ENCODE measurements around the gene PI4KB.
"Not testable (repeated sequence)": the region's sequence is repeated elsewhere in the genome, so short reads cannot be mapped to it uniquely, and the experiment has no call there.

PI4KB gene

DNA sequence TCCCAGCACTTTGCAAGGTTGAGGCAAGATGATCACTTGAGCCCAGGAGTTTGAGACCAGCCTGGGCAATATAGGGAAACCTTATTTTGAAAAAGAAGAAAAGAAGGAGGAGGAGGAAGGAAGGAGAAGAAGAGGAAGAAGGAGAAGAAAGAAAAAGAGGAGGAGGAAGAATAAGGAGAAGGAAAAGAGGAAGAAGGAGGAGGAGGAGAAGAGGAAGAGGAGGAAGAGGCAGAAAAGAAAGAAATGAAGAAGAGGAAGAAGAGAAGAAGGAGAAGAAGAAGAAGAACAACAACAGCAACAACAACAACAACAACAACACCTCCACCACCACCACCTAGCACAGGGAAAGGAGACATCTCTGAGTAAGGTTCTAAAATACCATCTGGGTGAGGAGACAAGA lies 34.7 kb upstream of the PI4KB start:
- DNase-seq: no peak
- Mint-ChIP-seq H3K9me3 (no peaks in the 10 kb centered on the region), H3K27me3 (peaks cover 0 to 19% of the 10 kb centered on the region in 2 donors), H3K4me3 (no peak overlapping the region), H3K4me1 (ENCODE audit: low read depth in 2 of 2) (no peaks in the 10 kb centered on the region), H3K36me3 (ENCODE audit: insufficient read depth) (peaks cover 2% of the 10 kb centered on the region), H3K27ac (no peak overlapping the region)
- ATAC-seq (replicated peaks): no peak

DNA sequence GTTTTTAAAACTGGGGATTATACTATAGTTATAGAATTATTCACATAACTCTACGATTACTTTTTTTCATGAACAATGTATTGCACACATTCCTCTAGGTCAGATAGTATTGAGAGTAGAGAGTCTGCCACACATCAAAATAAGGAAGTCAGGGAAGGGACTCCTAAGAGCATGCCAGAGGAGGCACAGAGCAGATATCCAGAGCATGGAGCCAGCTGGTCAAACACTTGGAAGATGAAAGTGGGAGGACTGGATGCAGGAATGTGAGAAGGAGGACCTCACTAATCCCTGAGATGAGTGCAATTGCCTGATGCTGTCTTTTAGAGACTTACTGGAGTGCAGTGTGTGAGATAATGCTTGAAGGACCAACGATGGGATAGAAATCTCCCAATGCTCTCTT lies 29.5 kb upstream of the PI4KB start:
- H3K4me1 Mint-ChIP-seq (ENCODE audit: low read depth in 2 of 2): no peaks in the 10 kb centered on the region
- H3K4me3 Mint-ChIP-seq: no peak overlapping the region
- no peak for ATAC-seq (replicated peaks)
- H3K27ac Mint-ChIP-seq: no peak overlapping the region
- no peak for DNase-seq
- H3K27me3 Mint-ChIP-seq: no peaks in the 10 kb centered on the region
- H3K9me3 Mint-ChIP-seq: no peaks in the 10 kb centered on the region
- H3K36me3 Mint-ChIP-seq (ENCODE audit: insufficient read depth): no peaks in the 10 kb centered on the region

GRCh38 chr1:151352021-151352718 lies 25.0 kb upstream of the PI4KB start:
- Mint-ChIP-seq H3K27ac (no peak overlapping the region), H3K27me3 (no peaks in the 10 kb centered on the region), H3K4me3 (no peak overlapping the region), H3K36me3 (ENCODE audit: insufficient read depth) (peaks cover 4% of the 10 kb centered on the region), H3K9me3 (no peaks in the 10 kb centered on the region), H3K4me1 (ENCODE audit: low read depth in 2 of 2) (peaks cover 6 to 7% of the 10 kb centered on the region in 2 donors)
- DNase-seq: no peak
- ATAC-seq (replicated peaks): no peak

- not testable (repeated sequence) for H3K27ac Mint-ChIP-seq; ATAC-seq (replicated peaks); H3K27me3 Mint-ChIP-seq; H3K4me3 Mint-ChIP-seq; H3K9me3 Mint-ChIP-seq; DNase-seq
- Mint-ChIP-seq H3K36me3 (ENCODE audit: insufficient read depth) (peaks cover 20% of the 10 kb centered on the region), H3K4me1 (ENCODE audit: low read depth in 2 of 2) (peaks cover 21 to 23% of the 10 kb centered on the region in 2 donors)
These were observed 23.1 kb upstream of the PI4KB start for GRCh38 chr1:151350323-151350722.

- ATAC-seq (replicated peaks): peak; percentile 1
- Mint-ChIP-seq H3K9me3 (no peaks in the 10 kb centered on the region), H3K4me1 (ENCODE audit: low read depth in 2 of 2) (peaks cover 25 to 29% of the 10 kb centered on the region in 2 donors), H3K36me3 (ENCODE audit: insufficient read depth) (peaks cover 43% of the 10 kb centered on the region), H3K4me3 (peak overlapping the region; percentile 98 to 99), H3K27ac (peak overlapping the region; percentile 99 to 100), H3K27me3 (no peaks in the 10 kb centered on the region)
- DNase-seq: no peak
These were observed 20.5 kb upstream of the PI4KB start for GRCh38 chr1:151347523-151348246.

DNA sequence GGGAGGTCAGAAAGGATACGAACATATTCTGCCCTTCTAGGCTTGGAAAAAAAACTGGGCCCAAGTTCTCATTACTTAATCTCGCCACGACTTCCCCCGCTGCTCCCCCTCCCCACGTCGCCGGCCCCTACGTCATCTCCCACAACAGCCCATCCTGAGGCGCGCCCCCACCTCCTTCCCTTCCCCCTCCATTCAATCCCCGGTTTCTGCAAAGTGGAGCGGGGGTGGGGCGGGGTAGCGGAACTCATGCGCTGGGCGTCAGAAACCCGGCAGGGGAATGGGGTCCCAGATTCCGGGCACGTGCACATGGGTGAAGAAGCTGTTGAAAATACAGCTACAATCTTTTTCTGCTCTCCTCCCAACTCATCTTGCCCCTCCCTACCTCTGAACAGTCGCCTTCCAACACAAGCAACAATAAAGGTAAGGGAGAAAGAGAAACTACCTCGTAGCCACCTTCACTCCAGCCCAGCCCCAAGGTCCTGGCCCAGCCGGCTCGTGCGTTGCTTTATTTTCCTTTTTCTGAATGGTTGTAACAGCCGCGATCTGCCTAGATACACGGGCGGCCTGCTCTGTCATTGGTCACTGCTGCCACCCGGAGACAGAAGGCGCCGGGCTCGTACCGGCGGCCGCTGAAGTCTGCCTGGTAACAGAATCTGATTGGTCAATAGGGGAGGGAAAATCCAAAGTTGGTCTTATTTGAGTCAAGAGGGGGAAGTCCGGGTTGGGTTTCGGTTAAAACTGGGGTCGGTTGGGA lies 19.7 kb upstream of the PI4KB start, which contains the start of gene RFX5:
TSS of gene RFX5 (minus strand) at position 484 of the 754 bp plus-strand sequence. CDS start 932 bp downstream, outside the sequence.
- peaks cover 29% of the 10 kb centered on the region in 2 donors for H3K4me1 Mint-ChIP-seq (ENCODE audit: low read depth in 2 of 2)
- peaks cover 46% of the 10 kb centered on the region for H3K36me3 Mint-ChIP-seq (ENCODE audit: insufficient read depth)
- ATAC-seq (replicated peaks) (peak; percentile 91), DNase-seq (peak; percentile 90 to 92 (median 92))
- H3K9me3 Mint-ChIP-seq: no peaks in the 10 kb centered on the region
- H3K27me3 Mint-ChIP-seq: no peaks in the 10 kb centered on the region
- peak within 1 kb of the TSS; percentile 98 to 99 for H3K4me3 Mint-ChIP-seq
- peak within 1 kb of the TSS; percentile 99 to 100 for H3K27ac Mint-ChIP-seq

DNA sequence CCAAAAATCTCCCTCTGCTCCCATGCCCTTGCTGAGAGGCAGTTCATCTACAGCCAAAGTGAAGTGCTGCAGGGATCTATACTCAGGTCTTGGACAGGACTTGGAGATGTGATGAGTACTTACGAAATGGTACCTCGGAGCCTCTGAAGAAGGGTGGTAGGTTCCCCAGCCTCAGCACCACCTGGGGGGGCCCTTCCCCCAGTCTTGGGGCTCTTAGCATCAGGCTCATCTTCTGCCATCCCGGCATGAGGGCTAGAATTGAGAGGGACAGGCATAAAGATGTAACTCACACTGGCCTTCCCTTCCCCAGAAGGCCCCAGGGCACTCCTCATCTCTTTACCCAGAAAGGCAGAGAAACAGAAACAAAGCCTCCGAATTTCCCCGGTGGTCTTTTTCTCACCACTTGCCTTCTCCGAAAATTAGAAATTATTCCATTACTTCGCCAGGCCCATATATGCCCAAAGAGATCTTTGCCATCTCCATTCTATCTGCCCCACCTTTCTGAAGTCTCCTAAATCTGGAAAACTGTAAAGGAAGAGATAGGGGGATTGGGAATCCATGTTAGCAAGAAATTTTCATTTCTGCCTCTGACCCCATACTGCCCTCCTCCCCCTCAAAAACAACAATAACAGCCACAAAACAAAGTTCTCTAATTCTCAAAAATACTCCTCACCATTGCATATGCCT lies 19.0 kb upstream of the PI4KB start:
- ATAC-seq (replicated peaks) (no peak), DNase-seq (no peak)
- H3K4me3 Mint-ChIP-seq: peak overlapping the region; percentile 98 to 99
- H3K27me3 Mint-ChIP-seq: no peaks in the 10 kb centered on the region
- peaks cover 29% of the 10 kb centered on the region in 2 donors for H3K4me1 Mint-ChIP-seq (ENCODE audit: low read depth in 2 of 2)
- H3K9me3 Mint-ChIP-seq: no peaks in the 10 kb centered on the region
- H3K36me3 Mint-ChIP-seq (ENCODE audit: insufficient read depth): peaks cover 46% of the 10 kb centered on the region
- peak overlapping the region; percentile 99 to 100 for H3K27ac Mint-ChIP-seq

DNA sequence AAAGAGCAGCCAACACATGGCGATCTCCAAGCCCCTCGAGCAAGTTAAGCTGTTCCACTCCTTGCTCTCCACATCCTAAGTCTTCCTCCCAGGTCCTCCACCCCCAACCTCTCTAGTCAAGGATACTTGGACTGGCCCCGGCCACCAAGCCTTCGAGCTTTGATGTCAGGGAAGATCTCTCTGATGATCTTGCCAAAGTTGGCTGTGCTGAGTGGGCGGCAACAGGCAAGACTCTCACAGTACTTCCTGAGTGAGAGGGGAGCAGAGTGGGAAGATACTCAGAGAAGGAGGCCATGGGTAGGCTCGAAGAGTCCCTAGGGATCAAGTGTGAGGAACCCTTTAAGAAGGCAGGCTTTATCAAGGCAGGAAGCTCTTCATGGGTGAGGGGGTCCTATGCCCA lies 17.1 kb upstream of the PI4KB start:
- no peaks in the 10 kb centered on the region for H3K27me3 Mint-ChIP-seq

DNA sequence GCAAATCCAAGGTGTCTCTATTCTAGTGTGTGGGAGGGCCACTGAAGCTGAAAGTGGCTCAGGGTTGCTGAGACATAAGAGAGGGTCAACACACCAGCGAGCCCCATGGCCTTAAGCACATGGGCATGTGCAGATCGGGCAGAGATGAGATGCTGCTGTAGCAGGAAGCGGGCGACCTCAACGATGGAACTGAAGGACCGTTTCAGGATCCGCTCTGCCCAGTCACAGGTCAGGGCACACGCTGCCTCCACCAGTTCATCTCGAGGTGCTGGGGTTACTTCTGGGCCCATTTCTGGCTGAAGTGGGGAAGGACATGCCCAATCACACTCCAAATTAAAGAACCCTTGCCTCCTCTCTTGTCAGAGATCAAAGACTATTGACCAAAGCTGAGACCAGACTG lies 16.4 kb upstream of the PI4KB start:
- H3K27ac Mint-ChIP-seq: peak overlapping the region; percentile 6 to 84
- H3K36me3 Mint-ChIP-seq (ENCODE audit: insufficient read depth): peaks cover 46% of the 10 kb centered on the region
- DNase-seq: no peak
- peaks cover 34% of the 10 kb centered on the region in 2 donors for H3K4me1 Mint-ChIP-seq (ENCODE audit: low read depth in 2 of 2)
- no peaks in the 10 kb centered on the region for H3K27me3 Mint-ChIP-seq
- no peaks in the 10 kb centered on the region for H3K9me3 Mint-ChIP-seq
- ATAC-seq (replicated peaks): no peak
- H3K4me3 Mint-ChIP-seq: no peak overlapping the region

More for the DNA sequence above, 17.1 kb upstream of the PI4KB start:
- H3K9me3 Mint-ChIP-seq: no peaks in the 10 kb centered on the region
- peaks cover 34% of the 10 kb centered on the region in 2 donors for H3K4me1 Mint-ChIP-seq (ENCODE audit: low read depth in 2 of 2)
- H3K36me3 Mint-ChIP-seq (ENCODE audit: insufficient read depth): peaks cover 46% of the 10 kb centered on the region
- DNase-seq: no peak
- no peak overlapping the region for H3K4me3 Mint-ChIP-seq
- peak overlapping the region in 1 of 2 donors; percentile 84 for H3K27ac Mint-ChIP-seq
- ATAC-seq (replicated peaks): no peak

GRCh38 chr1:151342569-151342968 lies 15.4 kb upstream of the PI4KB start:
- Mint-ChIP-seq H3K36me3 (ENCODE audit: insufficient read depth) (peaks cover 49% of the 10 kb centered on the region), H3K27ac (peak overlapping the region; percentile 46 to 84), H3K9me3 (no peaks in the 10 kb centered on the region), H3K4me1 (ENCODE audit: low read depth in 2 of 2) (peaks cover 30 to 31% of the 10 kb centered on the region in 2 donors), H3K4me3 (no peak overlapping the region), H3K27me3 (no peaks in the 10 kb centered on the region)
- ATAC-seq (replicated peaks) (no peak), DNase-seq (no peak)

DNA sequence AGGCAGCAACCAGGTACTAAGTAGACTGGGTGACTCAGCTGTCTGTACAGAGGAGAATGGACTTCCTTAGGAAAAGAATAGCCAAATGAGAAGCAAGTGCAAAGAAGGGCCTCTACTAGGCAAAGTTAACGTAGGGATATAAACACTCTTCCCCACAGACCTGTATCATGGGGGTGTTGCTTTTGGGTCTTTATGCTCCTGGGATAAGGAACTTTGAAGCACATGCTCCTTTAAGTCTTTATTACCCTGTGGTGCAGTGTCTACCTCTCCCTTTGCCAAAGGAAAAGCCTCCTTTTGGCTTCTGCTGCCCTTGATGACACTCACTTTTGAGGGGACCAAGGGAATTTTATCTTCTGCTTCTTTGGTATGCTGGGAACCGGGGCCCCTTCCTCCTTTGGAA lies 14.8 kb upstream of the PI4KB start:
- ATAC-seq (replicated peaks) (no peak), DNase-seq (no peak)
- H3K27ac Mint-ChIP-seq: peak overlapping the region; percentile 46 to 84
- no peaks in the 10 kb centered on the region for H3K27me3 Mint-ChIP-seq
- H3K4me3 Mint-ChIP-seq: no peak overlapping the region
- H3K9me3 Mint-ChIP-seq: no peaks in the 10 kb centered on the region
- H3K4me1 Mint-ChIP-seq (ENCODE audit: low read depth in 2 of 2): peaks cover 26 to 27% of the 10 kb centered on the region in 2 donors
- peaks cover 44% of the 10 kb centered on the region for H3K36me3 Mint-ChIP-seq (ENCODE audit: insufficient read depth)

DNA sequence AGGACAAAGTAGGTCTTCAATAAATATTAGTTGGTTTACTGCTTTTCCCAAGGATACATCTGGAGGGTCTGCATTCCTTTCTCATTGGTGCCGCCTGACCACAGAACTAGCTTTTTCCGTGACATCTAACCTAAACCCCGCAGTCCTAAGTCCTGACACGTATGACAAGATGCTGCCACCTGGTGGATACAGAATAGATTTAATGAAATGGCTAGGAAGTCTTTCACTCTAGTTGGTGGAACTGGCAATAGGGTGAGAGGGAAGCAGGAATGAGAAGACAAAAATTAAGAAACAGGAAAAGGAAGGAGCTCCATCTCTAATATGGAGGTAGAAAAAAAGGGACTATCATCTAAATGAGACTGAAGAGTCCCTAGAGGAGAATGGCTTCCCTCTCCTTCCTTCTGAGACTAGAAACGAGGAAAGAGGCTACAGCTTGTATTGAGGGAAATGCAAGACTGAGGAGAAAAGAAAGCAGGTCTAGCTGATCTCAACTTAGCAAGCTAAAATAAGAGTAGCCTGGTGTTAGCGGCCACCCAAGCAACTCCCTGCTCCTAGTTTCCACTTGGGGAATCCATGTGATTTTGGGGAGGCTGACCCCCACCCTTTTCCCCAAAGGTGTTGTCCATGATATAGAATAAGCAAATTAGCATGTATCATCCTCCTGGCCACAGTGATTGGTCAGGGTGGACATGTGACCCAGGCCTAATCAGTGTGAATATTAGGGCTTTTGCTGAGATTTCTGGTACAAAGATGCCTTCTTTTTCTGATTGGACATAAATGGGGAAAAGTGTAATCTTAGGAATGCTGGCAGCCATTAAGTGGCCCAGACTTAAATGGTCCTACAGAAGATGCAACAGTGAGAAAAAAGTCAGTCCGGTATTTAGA lies 13.9 kb upstream of the PI4KB start:
- Mint-ChIP-seq H3K27me3 (no peaks in the 10 kb centered on the region), H3K27ac (peak overlapping the region in 1 of 2 donors; percentile 5), H3K4me3 (no peak overlapping the region), H3K4me1 (ENCODE audit: low read depth in 2 of 2) (peaks cover 16 to 18% of the 10 kb centered on the region in 2 donors), H3K36me3 (ENCODE audit: insufficient read depth) (peaks cover 36% of the 10 kb centered on the region), H3K9me3 (no peaks in the 10 kb centered on the region)
- DNase-seq: peak; percentile 51 to 59 (median 54)
- ATAC-seq (replicated peaks): peak; percentile 90
